ENCODE measurements around the gene NCK2. TPM values are rescaled to one million over a fixed set of nuclear protein-coding genes. Genes with fewer than 3 reads are reported as not detected.
A peak's percentile ranks its signal among the peaks of the same experiment; 100 is the strongest.

The NCK2 gene
- total RNA-seq, 1 donor from 2014 or later: 47.8 TPM

DNA sequence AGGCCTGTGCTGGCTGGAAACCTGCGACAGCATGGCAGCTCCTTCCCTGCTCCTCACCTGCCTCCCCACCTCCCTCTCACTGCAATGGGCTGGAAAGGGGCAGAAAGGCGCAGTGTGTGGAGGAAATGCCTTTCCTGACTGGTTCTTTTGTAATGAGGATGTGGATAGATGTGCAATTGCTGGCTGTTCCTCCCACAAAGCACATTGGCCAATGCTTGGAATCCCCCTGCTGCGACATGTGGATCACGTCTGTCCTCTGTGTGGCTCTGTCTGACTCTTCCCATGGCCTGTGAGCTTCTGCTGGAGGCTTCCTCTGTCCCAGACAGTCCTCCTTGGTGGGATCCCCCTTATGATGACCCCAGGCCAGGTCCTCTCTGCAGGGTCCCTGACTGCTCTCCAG, 172.5 kb downstream of the NCK2 start:
- DNase-seq (ENCODE audit: low read depth in 2 of 2): no peak

DNA sequence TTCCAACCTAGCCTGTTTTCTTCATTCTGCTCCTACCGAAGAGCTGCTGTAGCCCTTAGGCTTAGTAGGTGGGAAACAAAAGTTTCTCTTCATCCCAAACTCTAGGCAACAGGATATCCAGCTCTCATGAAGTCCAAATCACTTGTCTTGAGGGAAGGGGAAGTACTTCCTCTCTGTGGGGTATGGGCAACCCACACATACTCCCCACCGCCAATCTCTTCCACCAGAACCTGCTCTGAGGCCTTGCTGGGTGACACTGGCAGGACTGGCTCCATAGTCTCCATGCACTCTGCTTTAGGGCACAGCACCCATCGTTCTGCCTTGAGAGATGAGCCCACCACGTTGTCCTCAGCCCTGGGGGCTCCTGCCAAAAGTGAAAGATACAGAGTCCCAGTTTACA, 173.0 kb downstream of the NCK2 start:
- no peak for DNase-seq (ENCODE audit: low read depth in 2 of 2)

DNA sequence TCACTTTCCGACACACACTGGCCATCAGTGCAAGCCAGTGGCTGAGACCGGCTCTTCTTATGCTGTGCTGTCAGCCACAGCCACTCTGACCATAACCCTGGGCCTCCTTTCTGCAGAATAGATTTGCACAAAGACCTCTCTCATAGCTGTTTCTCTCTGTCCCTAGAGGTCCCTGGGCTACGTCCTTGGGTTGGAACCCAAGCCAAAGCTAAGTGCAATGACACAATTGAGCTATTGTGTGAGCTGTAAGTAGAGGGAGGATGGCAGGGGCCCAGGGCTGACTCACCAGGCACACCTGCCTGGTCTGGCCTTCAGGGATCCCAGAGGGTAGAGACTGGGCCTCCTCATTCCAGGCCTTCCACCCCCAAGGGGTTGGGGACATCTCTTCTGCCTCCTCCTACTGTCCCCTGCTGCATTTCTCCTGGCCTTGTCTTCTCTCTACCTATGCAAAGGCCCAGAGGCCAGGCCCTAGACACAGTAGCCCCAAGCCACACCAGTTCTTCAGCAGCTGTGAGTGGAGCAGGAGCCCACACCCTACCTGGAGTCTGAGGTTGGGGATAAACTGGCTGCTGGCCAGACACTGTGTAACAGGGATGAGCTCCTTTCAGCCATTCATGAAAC, 174.6 kb downstream of the NCK2 start:
- no peak for DNase-seq (ENCODE audit: low read depth in 2 of 2)

DNA sequence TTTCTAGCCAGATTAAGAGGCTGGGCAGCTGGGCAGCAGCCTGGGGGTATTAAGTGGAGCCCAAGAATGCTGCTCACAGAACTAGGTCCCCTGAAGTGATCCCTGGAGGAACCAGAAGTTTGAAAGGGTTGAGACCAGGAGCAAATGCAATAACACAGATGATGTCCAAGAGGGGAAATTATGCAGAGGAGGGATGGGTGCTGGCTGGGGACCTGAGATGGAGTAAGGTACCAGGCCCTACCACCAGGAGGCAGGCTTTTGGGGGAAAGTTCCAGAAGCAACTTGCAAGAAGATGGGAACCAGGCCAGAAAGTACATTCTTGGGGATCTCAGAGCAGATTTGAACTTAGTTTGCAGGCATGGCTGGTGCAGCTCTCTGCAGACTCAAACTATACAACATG, 175.1 kb downstream of the NCK2 start:
- DNase-seq (ENCODE audit: low read depth in 2 of 2): peak; percentile 40 to 55

DNA sequence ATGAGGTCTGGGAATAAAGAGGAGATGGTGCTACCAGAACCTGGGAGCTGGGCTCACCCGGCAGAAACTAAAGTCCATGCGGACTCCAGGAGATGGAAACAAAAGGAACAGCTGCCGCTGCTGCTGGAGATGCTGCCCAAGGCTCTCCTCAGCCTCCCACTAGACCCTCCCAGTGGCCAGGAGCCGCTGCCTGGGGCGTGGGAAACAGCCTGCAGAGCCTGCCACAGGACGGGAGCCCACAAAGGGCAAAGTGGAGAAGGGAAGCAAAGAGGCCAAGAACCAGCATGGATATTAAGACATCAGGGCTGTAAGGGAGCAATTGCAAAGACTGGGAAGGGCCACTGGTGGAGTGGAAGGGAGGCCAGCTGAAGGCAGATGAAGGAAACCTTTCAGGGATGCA, 179.6 kb downstream of the NCK2 start:
- no peak for DNase-seq (ENCODE audit: low read depth in 2 of 2)

DNA sequence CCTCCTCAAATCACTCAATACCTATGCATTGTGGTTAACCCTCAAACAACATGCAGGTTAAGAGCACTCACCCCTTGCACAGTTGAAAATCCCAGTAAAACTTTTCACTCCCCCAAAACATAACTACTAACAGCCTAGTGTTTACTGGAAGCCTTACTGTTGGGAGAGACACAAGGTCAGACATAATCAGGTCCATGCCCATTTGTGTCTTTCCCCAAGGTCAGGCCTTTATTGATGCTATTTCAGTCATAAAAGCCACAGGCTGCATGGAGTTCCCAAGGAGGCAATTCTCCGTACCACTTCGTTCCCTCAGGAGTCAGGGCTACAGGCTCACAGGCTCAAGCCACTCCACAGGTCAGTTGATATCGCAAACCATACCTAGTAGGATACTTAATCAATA, 180.2 kb downstream of the NCK2 start:
- no peak for DNase-seq (ENCODE audit: low read depth in 2 of 2)

DNA sequence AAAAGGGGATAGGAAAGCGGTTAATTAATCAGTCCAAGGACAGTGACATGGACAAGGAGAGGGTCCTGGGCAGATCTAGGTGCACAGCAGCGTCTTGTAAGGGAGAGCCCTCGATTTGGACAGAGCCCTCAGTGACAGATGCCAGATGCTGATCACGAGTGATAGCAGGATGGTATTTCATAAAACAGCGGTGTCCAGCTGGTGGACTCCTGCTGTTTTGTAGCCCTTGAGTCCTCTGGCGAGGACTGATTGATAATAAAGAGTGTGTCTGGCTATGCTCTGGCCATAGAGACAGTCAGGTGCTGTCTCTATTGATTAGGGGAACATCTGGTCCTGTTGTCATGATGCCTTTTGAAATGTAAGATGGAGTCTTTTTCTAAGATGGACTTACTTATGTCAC, 180.7 kb downstream of the NCK2 start:
- DNase-seq (ENCODE audit: low read depth in 2 of 2): no peak

DNA sequence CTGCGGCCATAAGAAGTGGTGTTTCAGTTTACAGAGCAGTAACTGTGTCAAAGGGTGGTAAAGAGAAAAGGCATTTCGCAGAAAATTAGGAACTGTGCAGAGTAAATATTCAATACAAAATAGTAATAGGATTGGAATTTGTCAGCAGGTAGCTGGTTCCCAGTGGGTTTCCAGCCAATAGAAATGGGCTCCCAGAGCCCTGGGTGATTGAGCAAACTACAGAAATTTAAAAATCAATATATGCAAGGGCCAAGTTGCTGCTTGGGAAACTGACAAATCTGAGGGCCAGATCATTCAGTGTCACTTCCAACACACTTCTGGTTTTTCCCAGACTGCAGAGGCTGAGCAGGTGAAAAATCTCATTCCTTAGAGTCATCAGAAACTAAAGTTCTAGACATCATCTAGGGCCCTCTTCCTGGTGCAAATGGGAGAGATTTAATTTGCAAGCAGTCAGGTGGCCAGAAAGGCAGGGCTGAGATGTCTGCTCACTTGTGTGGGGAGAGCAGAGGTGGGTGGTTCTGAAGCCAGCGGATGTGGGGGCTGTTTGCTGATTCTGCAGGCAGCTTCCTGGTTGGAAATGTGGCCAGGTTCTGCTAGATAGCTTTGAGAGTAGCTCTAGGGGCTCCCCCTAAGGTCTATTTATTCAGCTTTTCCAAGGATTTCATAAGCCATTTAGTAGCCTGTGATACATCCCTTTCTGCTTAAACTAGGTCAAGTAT, 182.4 kb downstream of the NCK2 start:
- no peak for DNase-seq (ENCODE audit: low read depth in 2 of 2)

DNA sequence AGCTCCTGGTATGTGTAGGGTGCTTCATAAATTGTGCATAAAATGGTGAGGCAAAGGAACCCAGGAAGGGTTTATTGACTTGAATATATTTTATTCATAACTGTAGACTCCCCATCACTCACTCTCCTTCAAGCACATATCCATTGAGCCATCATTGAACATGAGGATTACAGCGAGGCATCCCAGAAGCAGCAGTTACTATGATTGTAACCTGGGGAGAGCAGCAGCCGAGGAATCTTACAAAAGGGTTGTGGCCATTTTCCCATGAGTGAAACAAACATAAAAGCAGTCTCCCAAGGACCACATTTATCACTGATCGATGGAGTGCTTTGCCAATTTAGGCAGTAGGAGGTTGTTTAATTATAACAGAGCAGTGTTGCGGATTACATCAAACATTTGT, 183.4 kb downstream of the NCK2 start:
- no peak for DNase-seq (ENCODE audit: low read depth in 2 of 2)

DNA sequence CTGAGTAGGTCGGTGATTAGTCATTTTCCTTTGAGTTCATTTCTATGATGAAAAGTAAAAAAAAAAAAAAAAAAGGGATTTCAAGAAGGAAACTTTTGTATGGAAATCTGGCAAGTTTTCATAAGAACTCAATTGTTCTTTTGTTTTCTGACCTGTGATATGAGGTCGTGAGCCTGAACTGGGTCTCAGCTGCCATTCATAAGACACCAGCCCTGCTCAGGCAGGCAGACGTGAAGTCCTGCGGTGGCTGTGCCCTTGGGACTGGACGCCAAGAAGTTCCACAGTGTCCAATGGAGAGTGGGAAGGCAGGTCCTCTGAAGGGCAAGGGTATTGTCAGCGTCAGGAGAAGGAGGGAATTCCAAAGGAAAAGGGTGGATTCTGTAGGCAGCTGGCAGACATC, 183.9 kb downstream of the NCK2 start:
- DNase-seq (ENCODE audit: low read depth in 2 of 2): peak in 1 of 2 donors; percentile 36

DNA sequence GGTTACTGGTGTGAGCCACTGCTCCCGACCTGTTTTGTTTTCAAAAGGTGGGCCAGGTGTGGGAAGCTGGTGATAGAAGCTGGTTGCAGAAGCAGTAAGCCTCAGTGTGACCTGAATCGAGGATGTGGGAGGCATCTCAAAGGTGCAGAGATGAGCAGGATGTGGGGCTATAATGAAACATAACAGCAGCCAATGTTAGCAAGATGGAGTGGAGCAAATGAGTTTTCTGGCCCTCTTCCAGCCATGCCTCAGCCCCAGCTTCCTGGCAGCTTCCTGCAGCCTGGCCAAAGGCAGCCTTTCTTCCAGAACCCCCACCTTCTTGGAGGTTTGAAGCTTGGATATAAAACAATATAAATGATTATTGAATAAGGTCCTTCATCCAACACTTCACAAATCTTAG, 184.8 kb downstream of the NCK2 start:
- DNase-seq (ENCODE audit: low read depth in 2 of 2): peak; percentile 33 to 80

DNA sequence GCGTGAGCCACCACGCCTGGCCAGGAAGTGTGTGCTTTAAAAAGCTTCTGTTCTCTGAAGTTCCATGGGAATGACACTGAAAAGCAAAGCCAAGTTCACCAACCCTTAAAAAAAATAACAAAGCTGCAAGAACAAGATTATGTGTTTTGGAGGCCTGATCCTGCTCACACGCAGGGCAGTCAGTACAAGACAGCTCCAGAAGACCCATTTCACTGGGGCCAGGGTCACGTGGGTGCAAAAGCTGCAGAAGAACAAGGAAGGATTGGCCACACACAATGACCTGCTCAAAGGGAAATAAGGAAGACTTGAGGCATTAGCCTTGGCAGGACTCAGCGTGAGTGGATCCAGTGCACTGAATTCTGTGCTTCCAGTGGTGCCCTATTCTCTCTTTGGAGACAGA, 187.9 kb downstream of the NCK2 start:
- DNase-seq (ENCODE audit: low read depth in 2 of 2): no peak

DNA sequence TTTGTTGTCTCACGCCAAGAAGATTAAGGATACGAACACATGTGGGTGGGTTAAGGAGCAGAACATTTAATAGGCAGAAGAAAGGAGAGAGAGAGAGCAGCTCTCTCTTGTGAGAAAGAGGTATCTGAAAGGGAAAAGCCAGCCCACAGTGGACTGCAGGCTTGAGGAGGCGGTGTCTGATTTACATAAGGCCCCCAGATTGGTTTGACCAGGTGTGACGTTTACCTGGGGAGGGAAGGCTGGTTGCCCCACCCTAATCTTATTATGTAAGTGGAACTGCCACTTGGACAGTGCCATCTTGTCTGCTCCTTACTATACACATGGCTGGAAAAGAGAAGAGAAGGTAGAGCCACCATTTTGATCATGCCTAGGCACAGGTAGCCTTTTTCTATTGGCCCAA, 189.2 kb downstream of the NCK2 start:
- DNase-seq (ENCODE audit: low read depth in 2 of 2): no peak

DNA sequence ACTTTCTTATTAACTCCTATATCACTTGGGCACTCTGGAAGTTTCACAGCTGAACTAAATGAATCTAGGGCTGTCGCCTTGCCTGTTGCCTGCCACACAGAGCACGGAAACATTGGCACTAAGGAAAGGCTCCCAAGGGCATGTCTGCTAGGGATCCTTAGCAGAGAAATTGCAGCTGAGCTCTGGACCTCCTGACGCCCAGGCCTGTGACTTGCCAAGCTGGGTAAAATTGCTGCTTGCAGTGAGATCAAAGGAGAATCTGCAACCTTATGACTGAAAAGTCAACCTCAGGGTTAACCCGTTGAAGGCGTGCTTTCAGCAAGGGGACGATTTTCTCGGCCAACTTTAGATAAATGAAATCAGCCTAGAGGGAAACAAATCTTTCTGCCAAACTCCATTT, 189.8 kb downstream of the NCK2 start:
- no peak for DNase-seq (ENCODE audit: low read depth in 2 of 2)

DNA sequence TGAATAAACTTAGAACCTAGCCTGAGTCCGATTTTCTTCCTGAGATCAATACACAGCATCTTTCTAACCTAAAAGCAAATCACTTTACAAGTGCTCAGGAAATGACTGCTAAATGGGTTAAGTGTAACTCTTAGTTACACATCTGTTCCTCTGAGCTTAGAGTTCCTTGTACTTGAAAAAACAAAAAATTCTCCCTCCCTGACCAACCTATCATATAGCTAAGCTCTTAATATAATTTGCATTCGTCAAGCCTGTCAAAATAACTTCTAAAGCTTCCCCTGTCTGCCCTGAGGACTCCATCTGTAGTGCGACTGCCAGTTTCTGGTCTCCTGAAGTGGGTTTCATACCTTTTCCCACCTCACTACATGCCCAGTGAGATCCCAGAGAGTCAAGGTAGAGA, 190.4 kb downstream of the NCK2 start:
- no peak for DNase-seq (ENCODE audit: low read depth in 2 of 2)

DNA sequence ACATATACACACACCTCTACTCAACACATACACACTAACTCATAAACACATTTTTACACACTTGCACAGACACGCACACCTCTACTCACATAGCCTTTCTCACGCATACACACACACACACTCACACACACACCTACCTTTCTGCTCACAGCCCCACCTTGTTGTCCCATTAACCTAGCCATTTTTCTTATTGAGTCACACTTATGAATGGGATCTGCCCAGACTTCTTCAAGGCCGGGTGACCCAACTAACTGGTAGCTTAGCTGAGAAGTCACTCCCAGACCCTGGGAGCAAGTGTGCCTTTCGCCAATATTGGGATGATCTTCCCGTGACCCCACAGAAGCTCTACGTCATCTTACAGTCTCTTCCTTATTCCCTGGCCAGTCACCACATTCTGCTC, 192.2 kb downstream of the NCK2 start:
- DNase-seq (ENCODE audit: low read depth in 2 of 2): no peak

DNA sequence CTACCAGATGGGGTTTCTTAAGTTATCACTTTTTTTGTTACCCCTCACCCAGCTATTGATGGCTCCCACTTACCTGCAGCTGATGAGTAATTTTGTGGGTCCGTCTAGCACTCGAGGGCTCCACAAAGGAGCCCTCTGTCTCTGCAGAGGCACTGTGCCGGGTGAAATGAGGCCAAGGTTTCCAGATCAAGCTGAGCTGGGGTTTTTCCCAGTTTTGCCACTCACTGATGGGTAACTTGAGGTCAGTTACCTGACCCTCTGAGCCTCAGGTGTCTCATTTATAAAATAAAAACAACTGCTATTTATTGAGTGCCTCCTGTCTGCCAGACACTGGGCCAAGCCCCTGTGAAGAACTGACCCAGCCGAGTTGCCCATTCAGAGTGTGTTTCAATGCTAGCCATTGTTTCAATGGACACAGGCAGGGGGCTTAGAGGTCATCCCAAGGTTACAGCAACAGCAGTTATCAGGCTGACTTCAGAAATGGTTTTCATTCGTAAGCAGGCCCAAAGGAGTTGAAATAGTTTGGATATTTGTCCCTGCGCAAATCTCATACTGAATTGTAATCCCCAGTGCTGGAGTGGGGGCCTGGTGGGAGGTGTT, 192.9 kb downstream of the NCK2 start:
- DNase-seq (ENCODE audit: low read depth in 2 of 2): no peak
